ENCODE data around the gene PCSK5.

The PCSK5 gene

GRCh38 chr9:75921391-75922127 lies 31.1 kb downstream of the PCSK5 start:
- no peak for DNase-seq

GRCh38 chr9:75926385-75926784 lies 35.9 kb downstream of the PCSK5 start:
- DNase-seq = no peak

GRCh38 chr9:75927356-75927755 lies 36.9 kb downstream of the PCSK5 start:
- DNase-seq = no peak

- DNase-seq = no peak
Observed at GRCh38 chr9:75930190-75930589, 39.7 kb downstream of the PCSK5 start.

- DNase-seq = no peak
Observed at GRCh38 chr9:75930730-75931321, 40.4 kb downstream of the PCSK5 start.

- DNase-seq = no peak
Observed at GRCh38 chr9:75933982-75934381, 43.5 kb downstream of the PCSK5 start.

GRCh38 chr9:75935591-75935990 lies 45.1 kb downstream of the PCSK5 start:
- DNase-seq = no peak

GRCh38 chr9:75937521-75938258 lies 47.2 kb downstream of the PCSK5 start:
- no peak for DNase-seq

GRCh38 chr9:75938946-75939345 lies 48.5 kb downstream of the PCSK5 start:
- DNase-seq = peak; percentile 15 to 38 (median 22)

- peak in 2 of 4 experiments; percentile 7 to 19 for DNase-seq
Observed at GRCh38 chr9:75939536-75940111, 49.2 kb downstream of the PCSK5 start.

GRCh38 chr9:75941066-75941465 lies 50.6 kb downstream of the PCSK5 start:
- DNase-seq = no peak

- DNase-seq = no peak
Observed at GRCh38 chr9:75941577-75942311, 51.3 kb downstream of the PCSK5 start.

- no peak for DNase-seq
Observed at GRCh38 chr9:75946766-75947165, 56.3 kb downstream of the PCSK5 start.

- no peak for DNase-seq
Observed at GRCh38 chr9:75947233-75947632, 56.8 kb downstream of the PCSK5 start.

- no peak for DNase-seq
Observed at GRCh38 chr9:75950998-75951397, 60.5 kb downstream of the PCSK5 start.

- DNase-seq = no peak
Observed at GRCh38 chr9:75953218-75953617, 62.7 kb downstream of the PCSK5 start.

GRCh38 chr9:75956161-75956560 lies 65.7 kb downstream of the PCSK5 start:
- DNase-seq = no peak

GRCh38 chr9:75957116-75957515 lies 66.6 kb downstream of the PCSK5 start:
- DNase-seq = no peak

- no peak for DNase-seq
Observed at GRCh38 chr9:75958226-75958625, 67.8 kb downstream of the PCSK5 start.

GRCh38 chr9:75960551-75960950 lies 70.1 kb downstream of the PCSK5 start:
- DNase-seq = no peak

- DNase-seq = no peak
Observed at GRCh38 chr9:75962013-75962661, 71.7 kb downstream of the PCSK5 start.

- no peak for DNase-seq
Observed at GRCh38 chr9:75962662-75963036, 72.2 kb downstream of the PCSK5 start.
